SU-DHL-6 (cell line): ENCODE measurements around the gene INF2.

ENCODE experiments used
- H2AFZ ChIP-seq: fragments of 200-600 bp; sonication (generic); 2 replicates; pipeline ENCODE4 v1.6.1; 2014; ENCODE audit warnings: low read depth, mild to moderate bottlenecking, moderate library complexity, mixed read lengths, antibody characterized with exemption, low read length; ENCODE audit not compliant: severe bottlenecking
- H3F3A ChIP-seq: fragments of 200-600 bp; shearing (Covaris generic); 2 replicates; pipeline ENCODE4 v1.6.0; 2016; ENCODE audit warnings: antibody characterized with exemption, mild to moderate bottlenecking; ENCODE audit not compliant: insufficient read depth
- H3K27ac ChIP-seq: fragments of 200-600 bp; sonication (generic); 2 replicates; pipeline ENCODE4 v1.5.1; 2016; ENCODE audit warnings: low read depth, mild to moderate bottlenecking, low read length, moderate library complexity, mixed read lengths
- H3K27me3 ChIP-seq: fragments of 200-600 bp; sonication (generic), shearing (Covaris generic); 2 replicates; pipeline ENCODE4 v1.6.0; 2014; ENCODE audit warnings: mild to moderate bottlenecking, low read length
- H3K36me3 ChIP-seq: fragments of 200-600 bp; sonication (generic); 2 replicates; pipeline ENCODE4 v1.6.1; 2014; ENCODE audit warnings: mild to moderate bottlenecking, low read length, mixed read lengths
- H3K4me2 ChIP-seq: fragments of 300-600, 200-600 bp; shearing (Covaris generic), sonication (generic); 2 replicates; pipeline ENCODE4 v1.6.0; 2014; ENCODE audit warnings: low read length, low read depth, mild to moderate bottlenecking; ENCODE audit not compliant: poor library complexity, severe bottlenecking
- H3K4me3 ChIP-seq: fragments of 200-600 bp; sonication (generic); 2 replicates; pipeline ENCODE4 v1.5.1; 2014; ENCODE audit warnings: antibody characterized with exemption, low read length, mild to moderate bottlenecking, mixed read lengths; ENCODE audit not compliant: insufficient read depth, poor library complexity, severe bottlenecking
- H3K79me2 ChIP-seq: fragments of 200-600 bp; sonication (generic); 2 replicates; pipeline ENCODE4 v1.6.1; 2014; ENCODE audit warnings: mild to moderate bottlenecking, low read length, moderate library complexity; ENCODE audit not compliant: insufficient read depth
- H3K9ac ChIP-seq: fragments of 200-600 bp; sonication (generic); 2 replicates; pipeline ENCODE4 v1.7.0; 2014; ENCODE audit warnings: mild to moderate bottlenecking, low read length
- H3K9me2 ChIP-seq: fragments of 200-600 bp; sonication (generic); replicated peaks from 2 replicates; pipeline ENCODE4 v1.6.1; 2014; ENCODE audit warnings: low read length; ENCODE audit not compliant: insufficient read depth
- H3K9me3 ChIP-seq: fragments of 200-600 bp; sonication (generic); 2 replicates; pipeline ENCODE4 v1.6.1; 2014; ENCODE audit warnings: low read length, mixed read lengths; ENCODE audit not compliant: insufficient read depth
- H4K20me1 ChIP-seq: fragments of 200-600 bp; sonication (generic); 2 replicates; pipeline ENCODE4 v1.6.1; 2014; ENCODE audit warnings: low read depth, mild to moderate bottlenecking, antibody characterized with exemption, low read length, moderate library complexity, mixed read lengths
- EZH2phosphoT487 ChIP-seq: fragments of 200-600 bp; sonication (generic), shearing (Covaris generic); conservative IDR thresholded peaks from 2 replicates; pipeline ENCODE4 v1.6.1; 2018; ENCODE audit warnings: mild to moderate bottlenecking, antibody characterized with exemption, low read length, moderate library complexity, mixed read lengths
- TF ChIP-seq, protein P1 (sequence below): fragments of 200-600 bp; sonication (generic); IDR thresholded peaks from one replicate; pipeline ENCODE4 v1.5.1; 2017; ENCODE audit warnings: antibody characterized with exemption, mild to moderate bottlenecking, low read length, moderate library complexity; ENCODE audit not compliant: insufficient read depth, poor library complexity, severe bottlenecking

The INF2 gene

GRCh38 chr14:104739026-104739425 is 49.6 kb downstream of the INF2 start:
- Histone ChIP-seq H3K4me3 (no peak overlapping the region), H2AFZ (no peak overlapping the region), H3K9me3 (no peaks in the 10 kb centered on the region), H3K9ac (no peak overlapping the region), H3K9me2 (no peaks in the 10 kb centered on the region), H3F3A (no peaks in the 10 kb centered on the region), H3K27me3 (no peaks in the 10 kb centered on the region), H3K79me2 (no peaks in the 10 kb centered on the region), H4K20me1 (no peaks in the 10 kb centered on the region), H3K4me2 (no peak overlapping the region), H3K27ac (no peak overlapping the region), H3K36me3 (no peaks in the 10 kb centered on the region)
- TF ChIP-seq EZH2phosphoT487 = no peak
- TF ChIP-seq, protein P1, sequence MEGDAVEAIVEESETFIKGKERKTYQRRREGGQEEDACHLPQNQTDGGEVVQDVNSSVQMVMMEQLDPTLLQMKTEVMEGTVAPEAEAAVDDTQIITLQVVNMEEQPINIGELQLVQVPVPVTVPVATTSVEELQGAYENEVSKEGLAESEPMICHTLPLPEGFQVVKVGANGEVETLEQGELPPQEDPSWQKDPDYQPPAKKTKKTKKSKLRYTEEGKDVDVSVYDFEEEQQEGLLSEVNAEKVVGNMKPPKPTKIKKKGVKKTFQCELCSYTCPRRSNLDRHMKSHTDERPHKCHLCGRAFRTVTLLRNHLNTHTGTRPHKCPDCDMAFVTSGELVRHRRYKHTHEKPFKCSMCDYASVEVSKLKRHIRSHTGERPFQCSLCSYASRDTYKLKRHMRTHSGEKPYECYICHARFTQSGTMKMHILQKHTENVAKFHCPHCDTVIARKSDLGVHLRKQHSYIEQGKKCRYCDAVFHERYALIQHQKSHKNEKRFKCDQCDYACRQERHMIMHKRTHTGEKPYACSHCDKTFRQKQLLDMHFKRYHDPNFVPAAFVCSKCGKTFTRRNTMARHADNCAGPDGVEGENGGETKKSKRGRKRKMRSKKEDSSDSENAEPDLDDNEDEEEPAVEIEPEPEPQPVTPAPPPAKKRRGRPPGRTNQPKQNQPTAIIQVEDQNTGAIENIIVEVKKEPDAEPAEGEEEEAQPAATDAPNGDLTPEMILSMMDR = no peak

DNA sequence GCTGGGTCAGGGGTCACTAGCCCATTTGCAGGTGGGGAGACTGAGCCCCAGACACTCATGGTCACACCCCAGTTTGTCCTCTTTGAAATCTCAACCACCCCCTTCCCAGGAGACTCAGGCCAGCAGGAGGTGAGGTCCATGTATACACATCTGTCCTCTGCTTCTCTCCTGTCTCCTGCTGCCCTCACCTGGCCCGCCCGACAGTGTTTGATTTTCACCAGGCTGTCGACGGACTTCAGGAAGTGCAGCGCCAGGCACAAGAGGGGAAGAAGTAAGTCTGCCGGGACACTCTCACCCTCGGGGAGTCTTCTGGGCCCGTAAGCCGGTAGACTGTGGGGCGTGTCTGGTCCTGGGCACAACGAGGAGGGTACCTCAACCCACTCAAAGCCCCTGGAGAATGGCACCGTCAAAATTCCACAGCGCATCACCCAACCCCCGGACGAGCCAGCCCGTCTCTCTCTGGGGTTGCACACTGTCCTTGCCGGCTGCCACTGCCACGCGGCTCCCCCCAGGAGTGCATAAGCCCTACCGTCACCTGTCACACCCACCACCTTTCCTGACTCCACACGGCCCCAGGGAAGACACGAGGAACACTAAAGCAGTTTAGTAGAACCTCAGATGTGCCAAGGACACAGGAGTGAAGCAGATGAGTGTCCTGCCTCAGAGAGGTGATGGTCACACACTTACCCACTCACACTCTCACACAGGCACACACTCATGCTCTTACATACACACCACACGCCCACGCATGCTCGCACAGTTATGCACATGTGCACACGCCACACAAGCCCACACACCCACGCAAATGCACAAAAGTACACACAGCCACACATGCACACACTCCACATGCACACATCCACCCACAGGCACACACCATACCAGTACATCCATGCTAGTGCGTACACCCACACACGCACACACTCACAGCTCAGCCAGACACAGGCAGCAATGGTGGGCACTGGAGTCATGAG is 50.4 kb downstream of the INF2 start:
- Histone ChIP-seq H3K4me3 (no peak overlapping the region), H3F3A (no peaks in the 10 kb centered on the region), H3K9me2 (no peaks in the 10 kb centered on the region), H4K20me1 (no peaks in the 10 kb centered on the region), H3K36me3 (no peaks in the 10 kb centered on the region), H3K27me3 (no peaks in the 10 kb centered on the region), H3K4me2 (no peak overlapping the region), H3K9me3 (no peaks in the 10 kb centered on the region), H3K9ac (no peak overlapping the region), H3K79me2 (no peaks in the 10 kb centered on the region), H3K27ac (no peak overlapping the region), H2AFZ (no peak overlapping the region)
- TF ChIP-seq EZH2phosphoT487 = no peak
- TF ChIP-seq, protein P1 = no peak

GRCh38 chr14:104741108-104741802 is 51.8 kb downstream of the INF2 start:
- Histone ChIP-seq H3K9me3 (no peaks in the 10 kb centered on the region), H3K9ac (no peak overlapping the region), H3K4me2 (no peak overlapping the region), H3K27me3 (no peaks in the 10 kb centered on the region), H2AFZ (no peak overlapping the region), H3K27ac (no peak overlapping the region), H3F3A (no peaks in the 10 kb centered on the region), H3K9me2 (no peaks in the 10 kb centered on the region), H3K79me2 (no peaks in the 10 kb centered on the region), H4K20me1 (no peaks in the 10 kb centered on the region), H3K36me3 (no peaks in the 10 kb centered on the region), H3K4me3 (no peak overlapping the region)
- no peak for TF ChIP-seq EZH2phosphoT487
- TF ChIP-seq, protein P1 = no peak
